GM12874 (cell line): ENCODE measurements around the gene HAUS7.

Experiments
- CTCF ChIP-seq: IDR thresholded peaks from 2 replicates; pipeline ENCODE4 v1.5.1; 2011; ENCODE audit warnings: low read depth, mild to moderate bottlenecking, control low read depth, low read length, moderate library complexity; ENCODE audit not compliant: insufficient read depth

HAUS7 gene

GRCh38 chrX:153470411-153471363 is at the start of gene HAUS7:
Gene HAUS7 (minus strand): TSS chrX:153470576. CDS start chrX:153470557, 19 bp downstream.
- TF ChIP-seq CTCF: peak; percentile 72

GRCh38 chrX:153519569-153520286 is 49.4 kb upstream of the HAUS7 start:
- TF ChIP-seq CTCF: no peak

- no peak for TF ChIP-seq CTCF
Measured at GRCh38 chrX:153517946-153518834, 47.8 kb upstream of the HAUS7 start.

- no peak for TF ChIP-seq CTCF
Measured at GRCh38 chrX:153517423-153517822, 47.0 kb upstream of the HAUS7 start, which contains the start of gene ATP2B3. Gene ATP2B3 (plus strand): TSS chrX:153517642. CDS start chrX:153536248, 18,606 bp downstream.

- TF ChIP-seq CTCF: no peak
Measured at GRCh38 chrX:153516073-153516472, 45.7 kb upstream of the HAUS7 start.

- no peak for TF ChIP-seq CTCF
Measured at GRCh38 chrX:153515435-153515834, 45.1 kb upstream of the HAUS7 start.

GRCh38 chrX:153514259-153514658 is 43.9 kb upstream of the HAUS7 start:
- no peak for TF ChIP-seq CTCF
